Left ventricle myocardium inferior (tissue), 1 donor: ENCODE results near the gene DSCAML1. TPM values are rescaled to one million over a fixed set of nuclear protein-coding genes. Genes with fewer than 3 reads are reported as not detected.

Source experiments
- DNase-seq: peaks from one replicate; pipeline ENCODE4 v3.0.0-alpha.2; 2020
- H3K27ac ChIP-seq: fragments of 200-600 bp; replicated peaks from 2 replicates; pipeline ENCODE4 v1.8.0; 2021
- H3K27me3 ChIP-seq: fragments of 200-600 bp; 2 replicates; pipeline ENCODE4 v1.8.0; 2021; ENCODE audit warnings: low read depth
- H3K36me3 ChIP-seq: fragments of 200-600 bp; 2 replicates; pipeline ENCODE4 v1.8.0; 2021
- H3K4me1 ChIP-seq: fragments of 200-600 bp; 2 replicates; pipeline ENCODE4 v1.8.0; 2021
- H3K4me3 ChIP-seq: fragments of 200-600 bp; 2 replicates; pipeline ENCODE4 v1.8.0; 2021; ENCODE audit warnings: mild to moderate bottlenecking, moderate library complexity
- H3K9me3 ChIP-seq: fragments of 200-600 bp; replicated peaks from 2 replicates; pipeline ENCODE4 v1.8.0; 2021
- intact Hi-C: fragments of 100-400 bp; cut with micrococcal nuclease; formaldehyde crosslinking; loops from one replicate; pipeline ENCODE4 v1.11.0; 2022
- total RNA-seq: library from RNA; stranded (reverse); fragmentation: NEBNext Ultra II Directional; extraction: Animal tissue kit (Norgen Biotek cat#: 25700); gene quantifications from one replicate; pipeline ENCODE4 v1.2.1, GENCODE V29; 2021
- TF ChIP-seq, protein P1 (sequence below): fragments of 200-600 bp; IDR thresholded peaks from 2 replicates; pipeline ENCODE4 v1.8.0; 2021; ENCODE audit warnings: antibody characterized with exemption, mild to moderate bottlenecking, borderline replicate concordance
- donor health status: DM: no; HTN: yes; CAD: no; lungs with severe emphysema.

The DSCAML1 gene
- total RNA-seq, 1 donor from 2014 or later = 0.19 TPM

DNA sequence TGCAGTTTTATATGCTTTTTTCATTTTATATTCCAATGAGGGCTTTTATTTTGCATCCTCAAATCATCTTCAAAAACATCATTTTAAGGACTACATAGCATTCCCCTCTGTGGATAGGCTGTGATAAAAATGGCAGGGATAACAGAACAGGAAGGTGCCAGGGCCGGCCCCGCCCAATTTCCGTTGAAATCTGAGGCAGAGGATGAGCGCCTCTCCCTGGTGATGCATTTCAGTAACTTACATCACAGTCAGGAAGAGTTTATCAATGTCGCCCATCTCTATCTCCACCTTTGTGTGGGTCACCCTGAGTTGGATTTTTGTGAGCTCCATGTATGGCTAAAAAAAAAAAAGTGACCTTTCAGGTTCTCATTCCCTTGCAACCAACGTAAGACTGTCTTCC is 201.6 kb downstream of the DSCAML1 start:
- intact Hi-C loops = no loop called here
- peaks cover 41% of the 10 kb centered on the region for H3K27me3 ChIP-seq

DNA sequence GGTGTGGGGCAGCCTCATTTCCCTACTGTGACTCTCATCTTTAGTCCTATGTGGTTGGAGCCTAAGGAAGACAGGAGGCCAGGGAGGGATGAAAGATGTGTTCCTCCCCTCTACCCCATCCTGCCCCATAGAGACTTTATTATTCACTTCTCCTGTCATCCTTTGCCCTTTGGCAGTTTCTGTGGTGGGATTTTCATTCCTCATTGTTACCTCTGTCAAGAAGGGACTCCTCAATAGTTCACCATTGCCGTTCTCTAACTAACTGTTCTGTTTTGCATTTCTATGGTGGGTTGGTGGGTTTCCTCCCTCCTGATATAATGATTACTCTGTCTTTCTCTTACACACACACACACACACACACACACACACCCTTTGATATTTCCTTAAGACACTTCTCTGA is 202.3 kb downstream of the DSCAML1 start:
- H3K36me3 ChIP-seq = no peaks in the 10 kb centered on the region

More for the DNA sequence above, 201.6 kb downstream of the DSCAML1 start:
- Histone ChIP-seq H3K36me3 (no peaks in the 10 kb centered on the region), H3K4me3 (no peak overlapping the region), H3K27ac (no peak overlapping the region), H3K9me3 (no peaks in the 10 kb centered on the region), H3K4me1 (peaks cover 5% of the 10 kb centered on the region)
- no peak for DNase-seq
- TF ChIP-seq, protein P1, sequence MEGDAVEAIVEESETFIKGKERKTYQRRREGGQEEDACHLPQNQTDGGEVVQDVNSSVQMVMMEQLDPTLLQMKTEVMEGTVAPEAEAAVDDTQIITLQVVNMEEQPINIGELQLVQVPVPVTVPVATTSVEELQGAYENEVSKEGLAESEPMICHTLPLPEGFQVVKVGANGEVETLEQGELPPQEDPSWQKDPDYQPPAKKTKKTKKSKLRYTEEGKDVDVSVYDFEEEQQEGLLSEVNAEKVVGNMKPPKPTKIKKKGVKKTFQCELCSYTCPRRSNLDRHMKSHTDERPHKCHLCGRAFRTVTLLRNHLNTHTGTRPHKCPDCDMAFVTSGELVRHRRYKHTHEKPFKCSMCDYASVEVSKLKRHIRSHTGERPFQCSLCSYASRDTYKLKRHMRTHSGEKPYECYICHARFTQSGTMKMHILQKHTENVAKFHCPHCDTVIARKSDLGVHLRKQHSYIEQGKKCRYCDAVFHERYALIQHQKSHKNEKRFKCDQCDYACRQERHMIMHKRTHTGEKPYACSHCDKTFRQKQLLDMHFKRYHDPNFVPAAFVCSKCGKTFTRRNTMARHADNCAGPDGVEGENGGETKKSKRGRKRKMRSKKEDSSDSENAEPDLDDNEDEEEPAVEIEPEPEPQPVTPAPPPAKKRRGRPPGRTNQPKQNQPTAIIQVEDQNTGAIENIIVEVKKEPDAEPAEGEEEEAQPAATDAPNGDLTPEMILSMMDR = no peak

DNA sequence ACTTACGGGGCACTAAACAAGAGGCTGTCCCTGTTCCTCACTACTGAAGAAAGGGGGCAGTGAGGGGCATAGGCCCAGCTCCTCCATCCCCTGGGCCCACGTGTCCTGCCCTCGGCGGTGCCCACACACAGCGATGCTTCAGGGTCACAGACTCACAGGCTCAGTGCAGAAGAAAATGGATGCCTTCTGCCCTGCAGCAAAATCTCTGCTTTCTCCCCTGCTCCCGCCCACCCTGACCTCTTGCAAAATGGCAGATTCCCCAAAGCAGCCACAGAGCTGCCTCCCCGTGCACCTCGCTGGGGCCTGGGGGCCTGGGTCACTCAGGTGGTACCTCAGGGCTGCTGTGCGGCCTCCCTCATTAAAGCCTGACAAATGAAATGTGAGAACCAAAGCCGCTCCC is 204.0 kb downstream of the DSCAML1 start:
- Histone ChIP-seq H3K36me3 (no peaks in the 10 kb centered on the region), H3K27me3 (peaks cover 33% of the 10 kb centered on the region), H3K4me1 (no peaks in the 10 kb centered on the region), H3K4me3 (no peak overlapping the region), H3K27ac (no peak overlapping the region), H3K9me3 (no peaks in the 10 kb centered on the region)
- TF ChIP-seq, protein P1 = no peak
- no peak for DNase-seq
- intact Hi-C loops = no loop called here

More for the DNA sequence above, 202.3 kb downstream of the DSCAML1 start:
- TF ChIP-seq, protein P1 = no peak
- no peak overlapping the region for H3K27ac ChIP-seq
- H3K4me1 ChIP-seq = no peaks in the 10 kb centered on the region
- peaks cover 41% of the 10 kb centered on the region for H3K27me3 ChIP-seq
- H3K4me3 ChIP-seq = no peak overlapping the region
- H3K9me3 ChIP-seq = no peaks in the 10 kb centered on the region
- intact Hi-C loops = no loop called here
- no peak for DNase-seq

DNA sequence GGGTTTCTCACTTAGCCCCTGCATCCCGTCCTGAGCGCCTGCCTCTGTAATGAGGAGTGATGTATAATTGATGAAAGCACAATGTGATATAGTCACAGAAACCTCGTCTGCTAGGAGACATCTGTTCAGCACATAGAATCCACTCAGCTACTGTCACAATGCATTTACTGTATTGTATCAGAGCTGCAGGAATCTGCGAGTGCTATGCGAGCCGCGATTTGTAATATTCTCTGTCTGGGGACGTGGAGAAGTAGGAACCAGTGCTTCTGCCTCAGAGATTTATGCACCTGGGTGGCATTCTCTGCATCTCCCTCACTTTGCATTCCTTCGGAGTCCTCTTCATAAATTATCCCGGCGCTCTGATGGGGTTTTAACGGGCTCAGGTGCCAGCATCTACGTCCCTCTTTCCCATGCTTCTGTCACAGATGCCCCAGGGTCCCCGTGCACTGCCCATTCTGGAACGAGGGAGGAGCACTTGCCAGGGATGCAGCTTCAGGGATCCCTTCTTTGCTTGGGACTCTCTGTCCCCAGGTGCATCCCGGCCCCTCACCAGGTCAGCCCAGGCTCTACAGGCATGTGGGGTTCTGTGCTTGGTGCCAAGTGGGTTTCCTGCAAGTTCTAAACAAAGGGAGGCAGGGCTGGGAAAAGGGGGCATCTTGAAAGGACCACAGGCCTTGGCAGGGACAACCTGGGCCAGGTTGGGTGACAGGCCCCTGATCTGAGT is 205.5 kb downstream of the DSCAML1 start:
- TF ChIP-seq, protein P1 = no peak
- Histone ChIP-seq H3K27ac (no peak overlapping the region), H3K4me3 (no peak overlapping the region), H3K36me3 (no peaks in the 10 kb centered on the region), H3K27me3 (peaks cover 46% of the 10 kb centered on the region), H3K4me1 (no peaks in the 10 kb centered on the region), H3K9me3 (no peaks in the 10 kb centered on the region)
- no peak for DNase-seq
- intact Hi-C loops = no loop called here

DNA sequence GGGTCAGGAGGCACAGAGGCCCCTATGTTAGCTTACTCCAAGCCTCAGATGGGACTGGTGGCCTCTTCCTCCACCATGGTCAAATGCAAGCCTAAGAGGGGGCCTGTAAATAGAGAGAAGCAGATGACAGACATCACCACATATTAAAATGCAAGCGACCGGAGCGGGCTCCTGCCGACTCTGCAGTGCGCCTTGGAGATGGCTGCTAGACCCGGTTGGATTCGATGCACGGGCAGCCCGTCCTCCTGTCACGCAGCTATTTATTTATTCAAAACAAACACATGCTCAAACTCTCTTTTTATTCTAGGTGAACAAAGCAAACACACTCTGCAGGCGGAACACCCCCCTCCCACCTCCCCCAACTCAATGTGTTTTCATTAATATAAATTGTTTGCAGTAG is 208.0 kb downstream of the DSCAML1 start:
- Histone ChIP-seq H3K4me1 (peaks cover 3% of the 10 kb centered on the region), H3K4me3 (no peak overlapping the region), H3K27me3 (peaks cover 41% of the 10 kb centered on the region), H3K36me3 (no peaks in the 10 kb centered on the region), H3K27ac (no peak overlapping the region), H3K9me3 (no peaks in the 10 kb centered on the region)
- intact Hi-C loops = no loop called here
- no peak for DNase-seq
- TF ChIP-seq, protein P1 = no peak
